HepG2 (cell line): ENCODE data around the gene EEF1AKMT1. TPM values are rescaled to one million over a fixed set of nuclear protein-coding genes. Genes with fewer than 3 reads are reported as not detected.

Experiments
- ATAC-seq: fragments of 200-7000 bp; cut with Tn5 transposase; 3 replicates; pipeline ENCODE4 v1.9.1; 2020; ENCODE audit warnings: mild to moderate bottlenecking, moderate library complexity
- BruUV-seq: library from RNA; stranded (reverse); fragments of 400-500 nt; replicated peaks from 2 replicates; lab custom pipeline; 2021; lab: Mats Ljungman, UMichigan
- CTCF ChIA-PET: fragments of 300-600 bp; formaldehyde crosslinking; extraction: SDS; loops from one replicate; lab custom pipeline; 2021; ENCODE audit warnings: low total read pairs, inconsistent platforms, low intra/inter-chr PET ratio; lab: Yijun Ruan, JAX
- POLR2A ChIA-PET: fragments of 350-600 bp; sonication (Branson Sonifier 250); formaldehyde crosslinking; loops from one replicate; lab custom pipeline; 2020; ENCODE audit warnings: antibody characterized with exemption, inconsistent platforms; lab: Yijun Ruan, JAX
- DNase-seq: peaks from one replicate; pipeline ENCODE4 v3.0.0-alpha.2; 2015; ENCODE audit warnings: low spot score
- FAIRE-seq: peaks from 3 replicates; lab custom pipeline; 2011; peaks lifted over from hg19 to GRCh38; lab: Jason Lieb, UNC
- H2AFZ ChIP-seq: one replicate; pipeline ENCODE4 v1.6.1; 2011; ENCODE audit warnings: low read length, inconsistent platforms
- H3K27ac ChIP-seq: fragments of 300-600 bp; 3 replicates; pipeline ENCODE4 v1.8.0; 2011; ENCODE audit warnings: mixed run types, mild to moderate bottlenecking, mixed read lengths, low read length, inconsistent platforms; ENCODE audit not compliant: insufficient read depth; ENCODE audit errors: extremely low read length
- H3K27me3 ChIP-seq, 2 experiments: fragments of 200-600 bp in 1 of 2; 2 replicates in 1 of 2; 3 replicates in 1 of 2; pipeline versions ENCODE4 v1.6.0 to v1.8.0; 2011; ENCODE audit warnings: low read length in 2 of 2, mild to moderate bottlenecking in 2 of 2, moderate library complexity in 2 of 2, inconsistent platforms in 1 of 2; ENCODE audit not compliant: insufficient read depth in 2 of 2, control insufficient read depth in 1 of 2
- H3K36me3 ChIP-seq, 2 experiments: fragments of 200-600 bp in 1 of 2; replicated peaks in 1 of 2; 2 replicates in 1 of 2; 3 replicates in 1 of 2; pipeline versions ENCODE4 v1.5.1 to v1.8.0; 2011; ENCODE audit warnings: low read length in 2 of 2, inconsistent platforms in 1 of 2; ENCODE audit not compliant: insufficient read depth in 2 of 2, control insufficient read depth in 1 of 2
- H3K4me1 ChIP-seq: 2 replicates; pipeline ENCODE4 v1.5.1; 2012; ENCODE audit warnings: low read length, inconsistent platforms; ENCODE audit not compliant: insufficient read depth
- H3K4me2 ChIP-seq: 2 replicates; pipeline ENCODE4 v1.6.0; 2011; ENCODE audit warnings: low read depth, low read length, inconsistent platforms
- H3K4me3 ChIP-seq, 3 experiments: fragments of 200-600 bp in 1 of 3; sonication (generic), shearing (Covaris generic) in 1 of 3; replicated peaks in 1 of 3; 2 replicates each; pipeline ENCODE4 v1.5.1; 2011 to 2016; ENCODE audit warnings: low read length in 3 of 3, inconsistent platforms in 2 of 3, low read depth in 2 of 3, mild to moderate bottlenecking in 2 of 3, control low read depth in 1 of 3, mixed read lengths in 1 of 3; ENCODE audit not compliant: insufficient read depth in 1 of 3
- H3K79me2 ChIP-seq: one replicate; pipeline ENCODE4 v1.6.1; 2011; ENCODE audit warnings: low read length, inconsistent platforms; ENCODE audit not compliant: insufficient read depth
- H3K9ac ChIP-seq: 2 replicates; pipeline ENCODE4 v1.6.0; 2011; ENCODE audit warnings: mild to moderate bottlenecking, low read depth, low read length, inconsistent platforms; ENCODE audit not compliant: insufficient read depth
- H3K9me3 ChIP-seq: 2 replicates; pipeline ENCODE4 v1.5.1; 2012; ENCODE audit warnings: mild to moderate bottlenecking, low read length
- H4K20me1 ChIP-seq: 2 replicates; pipeline ENCODE4 v1.6.0; 2011; ENCODE audit warnings: inconsistent platforms, mild to moderate bottlenecking, low read length, moderate library complexity; ENCODE audit not compliant: insufficient read depth
- ATF7-NPFF ChIP-seq: sonication (generic); formaldehyde crosslinking; IDR thresholded peaks from 2 replicates; pipeline ENCODE4 v1.8.1; 2023; ENCODE audit warnings: mild to moderate bottlenecking, low read depth, missing genetic modification reagents, moderate library complexity
- CREM ChIP-seq, 2 experiments: sonication (generic) in 1 of 2; formaldehyde crosslinking in 1 of 2; IDR thresholded peaks; 2 replicates each; pipeline versions ENCODE4 v1.4.0 to v1.6.1; 2016 to 2020; ENCODE audit warnings: antibody characterized with exemption in 1 of 2, mild to moderate bottlenecking in 1 of 2, missing genetic modification reagents in 1 of 2
- DMTF1 ChIP-seq: sonication (generic); formaldehyde crosslinking; IDR thresholded peaks from 2 replicates; pipeline ENCODE4 v1.4.0; 2020; ENCODE audit warnings: mild to moderate bottlenecking, missing genetic modification reagents
- ELF1 ChIP-seq: sonication (generic); formaldehyde crosslinking; IDR thresholded peaks from 2 replicates; pipeline ENCODE4 v1.4.0; 2020; ENCODE audit warnings: missing genetic modification reagents
- ETS1 ChIP-seq: sonication (generic); formaldehyde crosslinking; IDR thresholded peaks from 2 replicates; pipeline ENCODE4 v1.4.0; 2020; ENCODE audit warnings: missing genetic modification reagents
- KDM5B ChIP-seq: sonication (generic); formaldehyde crosslinking; IDR thresholded peaks from 2 replicates; pipeline ENCODE4 v1.4.0; 2020; ENCODE audit warnings: missing genetic modification reagents, mild to moderate bottlenecking, borderline replicate concordance
- LRRFIP1 ChIP-seq: sonication (generic); formaldehyde crosslinking; conservative IDR thresholded peaks from 2 replicates; pipeline ENCODE4 v1.4.0; 2020; ENCODE audit warnings: missing genetic modification reagents
- PHF21A ChIP-seq: sonication (generic); formaldehyde crosslinking; IDR thresholded peaks from 2 replicates; pipeline ENCODE4 v1.5.0; 2020; ENCODE audit warnings: mild to moderate bottlenecking, missing genetic modification reagents
- TAF1 ChIP-seq: sonication (generic); formaldehyde crosslinking; IDR thresholded peaks from 2 replicates; pipeline ENCODE4 v1.4.0; 2020; ENCODE audit warnings: missing genetic modification reagents
- TARDBP ChIP-seq: sonication (generic); formaldehyde crosslinking; IDR thresholded peaks from 2 replicates; pipeline ENCODE4 v1.8.0; 2022; ENCODE audit warnings: mild to moderate bottlenecking, missing genetic modification reagents
- TBP ChIP-seq: sonication (generic); formaldehyde crosslinking; IDR thresholded peaks from 2 replicates; pipeline ENCODE4 v1.5.0; 2020; ENCODE audit warnings: missing genetic modification reagents
- YEATS4 ChIP-seq: sonication (generic); formaldehyde crosslinking; IDR thresholded peaks from 2 replicates; pipeline ENCODE4 v1.4.0; 2020; ENCODE audit warnings: missing genetic modification reagents, borderline replicate concordance
- ZNF326 ChIP-seq: sonication (generic); formaldehyde crosslinking; IDR thresholded peaks from 2 replicates; pipeline ENCODE4 v1.4.0; 2020; ENCODE audit warnings: missing genetic modification reagents, borderline replicate concordance
- ZNF414 ChIP-seq: sonication (generic); formaldehyde crosslinking; IDR thresholded peaks from 2 replicates; pipeline ENCODE4 v1.5.0; 2020; ENCODE audit warnings: missing genetic modification reagents
- ZNF468 ChIP-seq: sonication (generic); formaldehyde crosslinking; IDR thresholded peaks from 2 replicates; pipeline ENCODE4 v1.8.0; 2022; ENCODE audit warnings: mild to moderate bottlenecking, moderate library complexity, missing genetic modification reagents
- WGBS: methylation state at CpG from one replicate; pipeline ENCODE4 v1.1.6; 2017; ENCODE audit warnings: low lambda C conversion rate; 5-methylcytosine and 5-hydroxymethylcytosine counted together
- in situ Hi-C: cut with HindIII; loops from 2 replicates; pipeline ENCODE4 v1.10.0; 2017; ENCODE audit warnings: low pct_unique_long_range_greater_than_20kb; ENCODE audit not compliant: extremely low pct_ligation_motif_present
- intact Hi-C: fragments of 100-400 bp; cut with micrococcal nuclease; formaldehyde crosslinking; loops from one replicate; pipeline ENCODE4 v1.10.0; 2022; ENCODE audit not compliant: unreplicated experiment
- polyA plus RNA-seq, 8 experiments: library from polyadenylated mRNA; depleted of rRNA in 3 of 8; stranded (reverse) in 7 of 8; unstranded in 1 of 8; fragments of >200 nt; fragmentation: Illumina TruSeq in 4 of 8; extraction: Trizol in 4 of 8; gene quantifications; 2 replicates each; pipeline versions ENCODE4 v1.2.1 to v1.2.3, GENCODE V29; 2011 to 2016; ENCODE audit warnings: low read depth in 4 of 8, missing spikeins in 1 of 8, mixed read lengths in 1 of 8; ENCODE audit not compliant: insufficient read depth in 1 of 8
- total RNA-seq, 5 experiments: library from RNA; depleted of rRNA; stranded (reverse); fragments of >200 nt; fragmentation: Illumina TruSeq; extraction: Trizol; gene quantifications; 2 replicates each; pipeline ENCODE4 v1.2.3, GENCODE V29; 2016; ENCODE audit warnings: low read depth in 1 of 5

The EEF1AKMT1 gene
- total and polyA plus RNA-seq, 2 of the 13 experiments (the other 11 are each of a cell fraction or from before 2014, with no cell fraction given): 6.0 to 16.1 TPM

GRCh38 chr13:20703780-20704458 lies 69.8 kb downstream of the EEF1AKMT1 start:
- ATAC-seq: peak; percentile 91
- Histone ChIP-seq H3K9me3 (no peaks in the 10 kb centered on the region), H3K27ac (no peak overlapping the region), H2AFZ (no peak overlapping the region), H3K9ac (no peak overlapping the region), H3K79me2 (no peaks in the 10 kb centered on the region), H3K36me3 (no peaks in the 10 kb centered on the region), H3K4me1 (peaks cover 37% of the 10 kb centered on the region), H4K20me1 (no peaks in the 10 kb centered on the region), H3K27me3 (no peaks in the 10 kb centered on the region), H3K4me2 (peak overlapping the region; percentile 45; the same call in 1 of the 2 replicates), H3K4me3 (peak overlapping the region; percentile 16 to 62 (median 48); a peak in 4 of 6 replicates)
- FAIRE-seq: no peak
- intact Hi-C loops: no loop called here
- in situ Hi-C loops: loop anchor here (10.0 kb wide), 1 partner anchor 221 kb away; no protein-coding TSS in a partner anchor
- POLR2A ChIA-PET: interaction anchor here (0.7 kb wide), 1 partner anchor 27 kb away, joined by 3 read pairs; no protein-coding TSS in a partner anchor
- 8% methylated on average over 9 of the region's 98 CpGs for WGBS
- no TSS peak for BruUV-seq
- peak; percentile 58 for DNase-seq
- CTCF ChIA-PET: interaction anchor here (1.3 kb wide), 1 partner anchor 211 kb away, joined by 3 read pairs; no protein-coding TSS in a partner anchor
- TF ChIP-seq PHF21A (CRISPR knock-in tag): no peak
- TF ChIP-seq ZNF414 (CRISPR knock-in tag): no peak
- peak; percentile 73; the same call in 1 of the 2 replicates for TF ChIP-seq YEATS4 (CRISPR knock-in tag)
- no peak for TF ChIP-seq ETS1 (CRISPR knock-in tag)
- no peak for TF ChIP-seq KDM5B (CRISPR knock-in tag)
- TF ChIP-seq ZNF468 (CRISPR knock-in tag): no peak
- TF ChIP-seq DMTF1 (CRISPR knock-in tag): no peak
- TF ChIP-seq ZNF326: no peak
- no peak for TF ChIP-seq TARDBP (CRISPR knock-in tag)
- TF ChIP-seq CREM (IDR thresholded peaks at IDR 0.05): no peak
- TF ChIP-seq CREM (CRISPR knock-in tag; IDR thresholded peaks at IDR 0.05): no peak
- TF ChIP-seq TAF1 (CRISPR knock-in tag): no peak
- no peak for TF ChIP-seq TBP (CRISPR knock-in tag)
- TF ChIP-seq ELF1: no peak
- peak; percentile 68; the same call in 1 of the 2 replicates for TF ChIP-seq ATF7-NPFF (CRISPR knock-in tag)
- no peak for TF ChIP-seq LRRFIP1 (CRISPR knock-in tag)
